ENCODE results near the gene S100A3.

DNA sequence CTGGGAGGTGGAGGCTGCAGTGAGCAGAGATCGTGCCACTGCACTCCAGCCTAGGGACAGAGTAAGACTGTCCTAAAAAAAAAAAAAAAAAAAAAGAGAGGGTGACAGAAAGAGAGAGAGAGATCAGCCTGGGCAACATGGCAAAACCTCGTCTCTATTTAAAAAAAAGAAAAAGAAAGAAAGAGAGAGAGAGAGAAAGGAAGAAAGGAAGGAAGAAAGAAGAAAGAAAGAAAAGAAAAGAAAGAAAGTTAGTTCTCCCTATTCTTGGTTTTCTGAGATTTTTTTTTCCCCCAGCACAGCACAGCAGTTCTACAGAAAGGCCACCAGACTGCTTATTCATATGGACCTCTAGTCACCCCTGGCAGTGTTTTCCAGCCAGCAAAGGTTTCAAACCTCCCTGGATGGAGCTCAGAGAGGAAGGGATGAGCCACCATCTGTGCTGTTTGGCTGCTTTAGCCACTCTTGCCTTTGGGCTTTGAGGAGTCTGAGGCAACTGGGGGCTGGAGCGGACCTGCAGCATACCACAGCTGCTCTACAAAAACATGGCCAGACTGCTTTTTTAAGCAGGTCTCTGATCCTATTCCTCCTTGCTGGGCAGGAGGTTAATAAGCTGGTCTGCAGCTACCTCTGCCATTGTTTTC is 23.9 kb downstream of the S100A3 start:
- TF ChIP-seq, protein P1, sequence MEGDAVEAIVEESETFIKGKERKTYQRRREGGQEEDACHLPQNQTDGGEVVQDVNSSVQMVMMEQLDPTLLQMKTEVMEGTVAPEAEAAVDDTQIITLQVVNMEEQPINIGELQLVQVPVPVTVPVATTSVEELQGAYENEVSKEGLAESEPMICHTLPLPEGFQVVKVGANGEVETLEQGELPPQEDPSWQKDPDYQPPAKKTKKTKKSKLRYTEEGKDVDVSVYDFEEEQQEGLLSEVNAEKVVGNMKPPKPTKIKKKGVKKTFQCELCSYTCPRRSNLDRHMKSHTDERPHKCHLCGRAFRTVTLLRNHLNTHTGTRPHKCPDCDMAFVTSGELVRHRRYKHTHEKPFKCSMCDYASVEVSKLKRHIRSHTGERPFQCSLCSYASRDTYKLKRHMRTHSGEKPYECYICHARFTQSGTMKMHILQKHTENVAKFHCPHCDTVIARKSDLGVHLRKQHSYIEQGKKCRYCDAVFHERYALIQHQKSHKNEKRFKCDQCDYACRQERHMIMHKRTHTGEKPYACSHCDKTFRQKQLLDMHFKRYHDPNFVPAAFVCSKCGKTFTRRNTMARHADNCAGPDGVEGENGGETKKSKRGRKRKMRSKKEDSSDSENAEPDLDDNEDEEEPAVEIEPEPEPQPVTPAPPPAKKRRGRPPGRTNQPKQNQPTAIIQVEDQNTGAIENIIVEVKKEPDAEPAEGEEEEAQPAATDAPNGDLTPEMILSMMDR (IDR thresholded peaks at IDR 0.05): no peak
- no peak for TF ChIP-seq EP300 (IDR thresholded peaks at IDR 0.05; ENCODE audit: borderline replicate concordance in 1 of 2, low read depth in 1 of 2, low read length in 1 of 2)
- TF ChIP-seq, protein P2, sequence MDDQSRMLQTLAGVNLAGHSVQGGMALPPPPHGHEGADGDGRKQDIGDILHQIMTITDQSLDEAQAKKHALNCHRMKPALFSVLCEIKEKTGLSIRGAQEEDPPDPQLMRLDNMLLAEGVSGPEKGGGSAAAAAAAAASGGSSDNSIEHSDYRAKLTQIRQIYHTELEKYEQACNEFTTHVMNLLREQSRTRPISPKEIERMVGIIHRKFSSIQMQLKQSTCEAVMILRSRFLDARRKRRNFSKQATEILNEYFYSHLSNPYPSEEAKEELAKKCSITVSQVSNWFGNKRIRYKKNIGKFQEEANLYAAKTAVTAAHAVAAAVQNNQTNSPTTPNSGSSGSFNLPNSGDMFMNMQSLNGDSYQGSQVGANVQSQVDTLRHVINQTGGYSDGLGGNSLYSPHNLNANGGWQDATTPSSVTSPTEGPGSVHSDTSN (IDR thresholded peaks at IDR 0.05): no peak
- TF ChIP-seq POLR2AphosphoS5 (IDR thresholded peaks at IDR 0.05; ENCODE audit: low read depth, low read length): no peak
- no peak for TF ChIP-seq TCF12 (IDR thresholded peaks at IDR 0.05)
- no peak for TF ChIP-seq MXI1 (IDR thresholded peaks at IDR 0.05; ENCODE audit: low read depth, low read length)
- no peak for TF ChIP-seq RAD21 (IDR thresholded peaks at IDR 0.05; ENCODE audit: low read length)
- no peak for TF ChIP-seq SIN3A (IDR thresholded peaks at IDR 0.05; ENCODE audit: borderline replicate concordance, low read depth, low read length)
- TF ChIP-seq, protein P3, sequence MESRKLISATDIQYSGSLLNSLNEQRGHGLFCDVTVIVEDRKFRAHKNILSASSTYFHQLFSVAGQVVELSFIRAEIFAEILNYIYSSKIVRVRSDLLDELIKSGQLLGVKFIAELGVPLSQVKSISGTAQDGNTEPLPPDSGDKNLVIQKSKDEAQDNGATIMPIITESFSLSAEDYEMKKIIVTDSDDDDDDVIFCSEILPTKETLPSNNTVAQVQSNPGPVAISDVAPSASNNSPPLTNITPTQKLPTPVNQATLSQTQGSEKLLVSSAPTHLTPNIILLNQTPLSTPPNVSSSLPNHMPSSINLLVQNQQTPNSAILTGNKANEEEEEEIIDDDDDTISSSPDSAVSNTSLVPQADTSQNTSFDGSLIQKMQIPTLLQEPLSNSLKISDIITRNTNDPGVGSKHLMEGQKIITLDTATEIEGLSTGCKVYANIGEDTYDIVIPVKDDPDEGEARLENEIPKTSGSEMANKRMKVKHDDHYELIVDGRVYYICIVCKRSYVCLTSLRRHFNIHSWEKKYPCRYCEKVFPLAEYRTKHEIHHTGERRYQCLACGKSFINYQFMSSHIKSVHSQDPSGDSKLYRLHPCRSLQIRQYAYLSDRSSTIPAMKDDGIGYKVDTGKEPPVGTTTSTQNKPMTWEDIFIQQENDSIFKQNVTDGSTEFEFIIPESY (IDR thresholded peaks at IDR 0.05; ENCODE audit: borderline replicate concordance, low read depth): no peak
- no peak for TF ChIP-seq CHD2 (IDR thresholded peaks at IDR 0.05; ENCODE audit: low read length, partially characterized antibody)
- no peak for TF ChIP-seq FOSL2 (IDR thresholded peaks at IDR 0.05; ENCODE audit: borderline replicate concordance, low read depth)
